Neural cell (in vitro differentiated cells): ENCODE data around the gene HACE1. TPM values are rescaled to one million over a fixed set of nuclear protein-coding genes. Genes with fewer than 3 reads are reported as not detected.

Source experiments
- H2AFZ ChIP-seq: fragments of 200-600, 300-800 bp; sonication (generic), shearing (Covaris generic); 2 replicates; pipeline ENCODE4 v1.6.0; 2014; ENCODE audit warnings: low read depth, mild to moderate bottlenecking, antibody characterized with exemption, low read length, moderate library complexity
- H3F3A ChIP-seq: fragments of 200-600 bp; shearing (Covaris generic); 2 replicates; pipeline ENCODE4 v1.6.1; 2016; ENCODE audit warnings: mild to moderate bottlenecking, moderate library complexity, mixed read lengths, antibody characterized with exemption, low read length; ENCODE audit not compliant: insufficient read depth, poor library complexity, severe bottlenecking
- H3K27ac ChIP-seq: fragments of 200-600, 300-800 bp; sonication (generic), shearing (Covaris generic); 2 replicates; pipeline ENCODE4 v1.5.1; 2014; ENCODE audit warnings: mild to moderate bottlenecking, low read length, moderate library complexity
- H3K27me3 ChIP-seq: fragments of 300-800, 200-600 bp; sonication (generic), shearing (Covaris generic); 2 replicates; pipeline ENCODE4 v1.6.0; 2014; ENCODE audit warnings: mild to moderate bottlenecking, low read depth, low read length, moderate library complexity; ENCODE audit not compliant: insufficient read depth
- H3K36me3 ChIP-seq: fragments of 300-800, 200-600 bp; sonication (generic), shearing (Covaris generic); 2 replicates; pipeline ENCODE4 v1.5.1; 2014; ENCODE audit warnings: mild to moderate bottlenecking, antibody characterized with exemption, low read length, moderate library complexity; ENCODE audit not compliant: insufficient read depth
- H3K4me2 ChIP-seq: fragments of 300-800, 200-600 bp; sonication (generic), shearing (Covaris generic); 2 replicates; pipeline ENCODE4 v1.6.0; 2014; ENCODE audit warnings: mild to moderate bottlenecking, low read length
- H3K4me3 ChIP-seq: fragments of 300-800, 200-600 bp; sonication (generic), shearing (Covaris generic); 2 replicates; pipeline ENCODE4 v1.5.1; 2014; ENCODE audit warnings: mild to moderate bottlenecking, low read length, moderate library complexity
- H3K79me2 ChIP-seq: fragments of 200-600 bp; shearing (Covaris generic); replicated peaks from 2 replicates; pipeline ENCODE4 v1.6.0; 2014; ENCODE audit warnings: mild to moderate bottlenecking, low read length, moderate library complexity; ENCODE audit not compliant: insufficient read depth
- H3K9ac ChIP-seq: fragments of 300-800, 200-600 bp; sonication (generic), shearing (Covaris generic); 2 replicates; pipeline ENCODE4 v1.6.1; 2016; ENCODE audit warnings: mild to moderate bottlenecking, low read length, mixed read lengths
- H3K9me2 ChIP-seq: fragments of 200-600 bp; shearing (Covaris generic); 2 replicates; pipeline ENCODE4 v1.6.1; 2016; ENCODE audit warnings: mild to moderate bottlenecking, low read length, mixed read lengths; ENCODE audit not compliant: insufficient read depth
- H3K9me3 ChIP-seq: fragments of 200-600, 300-800 bp; sonication (generic), shearing (Covaris generic); 2 replicates; pipeline ENCODE4 v1.6.1; 2016; ENCODE audit warnings: mild to moderate bottlenecking, mixed run types, low read length, moderate library complexity, mixed read lengths
- H4K20me1 ChIP-seq: fragments of 200-600 bp; shearing (Covaris generic); 2 replicates; pipeline ENCODE4 v1.6.1; 2016; ENCODE audit warnings: mild to moderate bottlenecking, mixed run types; ENCODE audit not compliant: insufficient read depth
- EP300 ChIP-seq: fragments of 450-650 bp; conservative IDR thresholded peaks from 2 replicates; pipeline ENCODE4 v1.6.1; 2014; ENCODE audit warnings: antibody characterized with exemption, mild to moderate bottlenecking, moderate library complexity; ENCODE audit not compliant: poor library complexity, severe bottlenecking
- EZH2 ChIP-seq: fragments of 200-600, 300-800 bp; shearing (Covaris generic), sonication (generic); IDR thresholded peaks from 2 replicates; pipeline ENCODE4 v1.6.1; 2014; ENCODE audit warnings: antibody characterized with exemption, low read length, borderline replicate concordance, mild to moderate bottlenecking; ENCODE audit not compliant: insufficient read depth, poor library complexity, severe bottlenecking
- MXI1 ChIP-seq: fragments of 450-650 bp; conservative IDR thresholded peaks from 2 replicates; pipeline ENCODE4 v1.6.1; 2014; ENCODE audit warnings: antibody characterized with exemption, mild to moderate bottlenecking; ENCODE audit not compliant: poor library complexity, severe bottlenecking
- POLR2AphosphoS5 ChIP-seq: IDR thresholded peaks from 2 replicates; pipeline ENCODE4 v1.6.1; 2012
- RAD21 ChIP-seq: fragments of 450-650 bp; conservative IDR thresholded peaks from 2 replicates; pipeline ENCODE4 v1.6.1; 2014; ENCODE audit warnings: antibody characterized with exemption, mild to moderate bottlenecking, moderate library complexity
- REST ChIP-seq: IDR thresholded peaks from 2 replicates; pipeline ENCODE4 v1.6.1; 2012; ENCODE audit warnings: borderline replicate concordance
- SMC3 ChIP-seq: fragments of 450-650 bp; conservative IDR thresholded peaks from 2 replicates; pipeline ENCODE4 v1.6.1; 2014; ENCODE audit warnings: antibody characterized with exemption, mild to moderate bottlenecking, moderate library complexity; ENCODE audit not compliant: poor library complexity
- TAF1 ChIP-seq: IDR thresholded peaks from 2 replicates; pipeline ENCODE4 v1.6.1; 2012; ENCODE audit warnings: low read depth
- polyA plus RNA-seq: library from polyadenylated mRNA; depleted of rRNA; stranded (reverse); fragments of >200 nt; gene quantifications from 2 replicates; pipeline ENCODE4 v1.2.3, GENCODE V29; 2014
- TF ChIP-seq, protein P1 (sequence below): fragments of 450-650 bp; IDR thresholded peaks from 2 replicates; pipeline ENCODE4 v1.5.1; 2014; ENCODE audit warnings: antibody characterized with exemption, mild to moderate bottlenecking, moderate library complexity; ENCODE audit not compliant: poor library complexity, severe bottlenecking

HACE1 gene
- polyA plus RNA-seq, 1 donor from 2014 or later, result 70.6 TPM

DNA sequence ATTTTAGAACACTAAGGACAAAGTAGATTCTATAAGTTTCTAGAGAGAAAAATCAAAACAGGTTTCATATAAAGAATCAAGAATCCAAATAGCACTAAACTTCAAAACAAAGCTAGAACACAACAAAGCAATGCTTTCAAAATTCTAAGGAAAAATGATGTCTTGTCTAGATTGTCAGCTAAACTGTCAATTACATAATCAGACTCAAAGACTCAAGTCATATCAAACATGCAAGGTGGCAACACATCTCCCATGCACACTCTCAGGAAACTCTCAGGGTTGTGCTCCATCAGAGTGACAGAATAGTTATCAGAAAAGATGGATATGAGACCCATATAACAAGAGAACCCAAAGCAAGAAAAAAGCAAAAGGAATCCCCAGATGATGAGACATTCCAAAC lies 23.9 kb downstream of the HACE1 start:
- TF ChIP-seq REST (no peak), POLR2AphosphoS5 (peak; percentile 79), TAF1 (no peak), EP300 (peak; percentile 90)
- no peak overlapping the region for H3K4me2 ChIP-seq
- no peak overlapping the region for H3K9ac ChIP-seq
- no peak overlapping the region for H3K27ac ChIP-seq
- no peak overlapping the region for H2AFZ ChIP-seq
- H3K4me3 ChIP-seq, result no peak overlapping the region
- no peaks in the 10 kb centered on the region for H3K79me2 ChIP-seq
- H3K9me2 ChIP-seq, result no peaks in the 10 kb centered on the region
- H3K36me3 ChIP-seq, result peaks cover 11% of the 10 kb centered on the region
- no peaks in the 10 kb centered on the region for H4K20me1 ChIP-seq
- H3F3A ChIP-seq, result no peaks in the 10 kb centered on the region
- no peaks in the 10 kb centered on the region for H3K27me3 ChIP-seq
- no peaks in the 10 kb centered on the region for H3K9me3 ChIP-seq

DNA sequence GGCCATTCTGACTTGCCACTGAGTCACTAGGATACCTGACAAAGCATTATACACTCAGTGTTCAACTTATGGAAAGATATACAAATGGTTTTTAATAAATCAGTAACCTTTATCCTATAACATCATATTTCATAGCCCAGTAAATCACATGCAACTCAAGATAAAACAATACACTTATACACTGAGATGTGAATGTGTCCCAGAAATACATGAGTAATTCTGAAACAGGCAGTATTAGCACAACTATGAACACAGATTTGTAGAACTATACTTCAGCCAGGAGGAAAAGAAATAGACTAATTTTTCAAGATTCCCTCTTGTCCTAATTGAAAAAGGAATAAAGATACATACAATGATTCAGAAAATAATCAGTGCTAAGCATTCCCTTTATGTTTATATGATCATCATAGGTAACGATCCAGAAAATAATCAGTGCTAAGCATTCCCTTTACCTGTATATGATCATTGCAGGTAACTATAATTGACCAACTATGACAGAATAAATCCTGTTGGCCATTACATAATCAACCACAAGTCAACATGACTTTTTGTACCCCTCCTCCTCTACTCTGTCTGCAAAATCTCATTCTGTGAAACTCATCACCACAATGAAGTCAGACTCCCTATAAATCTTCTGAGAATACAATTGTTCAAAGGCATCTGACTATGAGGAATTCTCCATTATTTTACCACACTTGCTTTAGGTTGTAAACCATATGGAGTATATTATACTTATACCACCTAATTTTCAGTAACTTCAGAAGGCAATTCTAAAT lies 30.3 kb downstream of the HACE1 start:
- no peaks in the 10 kb centered on the region for H3K9me2 ChIP-seq
- H4K20me1 ChIP-seq, result no peaks in the 10 kb centered on the region
- no peak overlapping the region for H3K9ac ChIP-seq
- H3K4me3 ChIP-seq, result no peak overlapping the region
- H3K27ac ChIP-seq, result no peak overlapping the region
- no peaks in the 10 kb centered on the region for H3K27me3 ChIP-seq
- H3K36me3 ChIP-seq, result peaks cover 7% of the 10 kb centered on the region
- TF ChIP-seq POLR2AphosphoS5 (no peak), EP300 (no peak), EZH2 (no peak), SMC3 (no peak), RAD21 (no peak), TAF1 (no peak), MXI1 (no peak), REST (no peak)
- TF ChIP-seq, protein P1, sequence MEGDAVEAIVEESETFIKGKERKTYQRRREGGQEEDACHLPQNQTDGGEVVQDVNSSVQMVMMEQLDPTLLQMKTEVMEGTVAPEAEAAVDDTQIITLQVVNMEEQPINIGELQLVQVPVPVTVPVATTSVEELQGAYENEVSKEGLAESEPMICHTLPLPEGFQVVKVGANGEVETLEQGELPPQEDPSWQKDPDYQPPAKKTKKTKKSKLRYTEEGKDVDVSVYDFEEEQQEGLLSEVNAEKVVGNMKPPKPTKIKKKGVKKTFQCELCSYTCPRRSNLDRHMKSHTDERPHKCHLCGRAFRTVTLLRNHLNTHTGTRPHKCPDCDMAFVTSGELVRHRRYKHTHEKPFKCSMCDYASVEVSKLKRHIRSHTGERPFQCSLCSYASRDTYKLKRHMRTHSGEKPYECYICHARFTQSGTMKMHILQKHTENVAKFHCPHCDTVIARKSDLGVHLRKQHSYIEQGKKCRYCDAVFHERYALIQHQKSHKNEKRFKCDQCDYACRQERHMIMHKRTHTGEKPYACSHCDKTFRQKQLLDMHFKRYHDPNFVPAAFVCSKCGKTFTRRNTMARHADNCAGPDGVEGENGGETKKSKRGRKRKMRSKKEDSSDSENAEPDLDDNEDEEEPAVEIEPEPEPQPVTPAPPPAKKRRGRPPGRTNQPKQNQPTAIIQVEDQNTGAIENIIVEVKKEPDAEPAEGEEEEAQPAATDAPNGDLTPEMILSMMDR, result no peak
- H3F3A ChIP-seq, result no peaks in the 10 kb centered on the region
- H2AFZ ChIP-seq, result no peak overlapping the region
- no peaks in the 10 kb centered on the region for H3K79me2 ChIP-seq
- no peaks in the 10 kb centered on the region for H3K9me3 ChIP-seq
- H3K4me2 ChIP-seq, result no peak overlapping the region
